Measurements from ENCODE around the gene CCL22. TPM values are rescaled to one million over a fixed set of nuclear protein-coding genes. Genes with fewer than 3 reads are reported as not detected.

Gene CCL22
- polyA plus RNA-seq, 2 of the 4 experiments (the other 2 are of a cell fraction), result not detected

DNA sequence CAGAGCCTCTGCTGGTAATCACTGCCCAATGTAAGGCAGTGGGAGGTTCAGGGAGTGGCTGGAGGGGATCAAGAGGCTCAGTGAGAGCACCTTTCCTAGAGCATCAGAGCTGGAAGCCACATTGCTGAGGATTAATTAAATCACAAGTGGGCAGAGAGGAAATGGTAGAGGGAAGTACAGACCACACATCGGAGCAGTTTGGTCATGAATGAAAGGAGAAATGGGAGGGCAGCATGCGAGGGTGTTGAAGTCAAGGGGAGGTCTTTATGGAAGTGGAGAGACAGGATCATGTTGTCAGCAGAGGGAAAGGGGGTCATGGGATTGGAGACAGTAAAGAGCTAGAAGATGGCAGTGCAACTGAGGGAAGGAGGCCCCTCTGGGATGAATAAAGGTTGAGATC is 48.3 kb downstream of the CCL22 start:
- Histone ChIP-seq H3K4me3 (no peak overlapping the region), H3K4me2 (no peak overlapping the region), H3K9me3 (no peaks in the 10 kb centered on the region), H3K27ac (no peak overlapping the region), H3K4me1 (no peaks in the 10 kb centered on the region)
- ATAC-seq, result no peak
- no peak for FAIRE-seq
- ChIA-PET CTCF (interaction anchor here (1.1 to 3.8 kb wide), 3 partner anchors 11 to 314 kb away, joined by 3 to 47 read pairs (median 4); partner anchors contain the start of gene CPNE2), POLR2A (no interaction called here)
- no peak for DNase-seq (ENCODE audit: low read depth in 1 of 2, low spot score in 1 of 2)
- no peak for TF ChIP-seq ZNF302 (CRISPR knock-in tag; IDR thresholded peaks at IDR 0.05)
- TF ChIP-seq, protein P1, sequence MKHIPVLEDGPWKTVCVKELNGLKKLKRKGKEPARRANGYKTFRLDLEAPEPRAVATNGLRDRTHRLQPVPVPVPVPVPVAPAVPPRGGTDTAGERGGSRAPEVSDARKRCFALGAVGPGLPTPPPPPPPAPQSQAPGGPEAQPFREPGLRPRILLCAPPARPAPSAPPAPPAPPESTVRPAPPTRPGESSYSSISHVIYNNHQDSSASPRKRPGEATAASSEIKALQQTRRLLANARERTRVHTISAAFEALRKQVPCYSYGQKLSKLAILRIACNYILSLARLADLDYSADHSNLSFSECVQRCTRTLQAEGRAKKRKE (CRISPR knock-in tag; IDR thresholded peaks at IDR 0.05; ENCODE audit: low read depth), result no peak
- no peak for TF ChIP-seq ZFP36 (IDR thresholded peaks at IDR 0.05; ENCODE audit: borderline replicate concordance, partially characterized antibody)
- TF ChIP-seq HDAC2 (IDR thresholded peaks at IDR 0.05), result no peak
- TF ChIP-seq, protein P2, sequence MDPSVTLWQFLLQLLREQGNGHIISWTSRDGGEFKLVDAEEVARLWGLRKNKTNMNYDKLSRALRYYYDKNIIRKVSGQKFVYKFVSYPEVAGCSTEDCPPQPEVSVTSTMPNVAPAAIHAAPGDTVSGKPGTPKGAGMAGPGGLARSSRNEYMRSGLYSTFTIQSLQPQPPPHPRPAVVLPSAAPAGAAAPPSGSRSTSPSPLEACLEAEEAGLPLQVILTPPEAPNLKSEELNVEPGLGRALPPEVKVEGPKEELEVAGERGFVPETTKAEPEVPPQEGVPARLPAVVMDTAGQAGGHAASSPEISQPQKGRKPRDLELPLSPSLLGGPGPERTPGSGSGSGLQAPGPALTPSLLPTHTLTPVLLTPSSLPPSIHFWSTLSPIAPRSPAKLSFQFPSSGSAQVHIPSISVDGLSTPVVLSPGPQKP (IDR thresholded peaks at IDR 0.05; ENCODE audit: low read depth, low read length), result no peak
- TF ChIP-seq PHF8 (IDR thresholded peaks at IDR 0.05; ENCODE audit: borderline replicate concordance, low read depth), result no peak
- TF ChIP-seq SMC3 (IDR thresholded peaks at IDR 0.05), result no peak
- TF ChIP-seq POLR2AphosphoS2 (conservative IDR thresholded peaks at IDR 0.05; ENCODE audit: low read length), result no peak
- TF ChIP-seq BHLHE40 (IDR thresholded peaks at IDR 0.05; ENCODE audit: low read depth, low read length), result no peak
- no peak for TF ChIP-seq EP300 (IDR thresholded peaks at IDR 0.05)
- no peak for TF ChIP-seq KDM1A (IDR thresholded peaks at IDR 0.05; ENCODE audit: low read depth)
- no peak for TF ChIP-seq CBX2 (IDR thresholded peaks at IDR 0.05; ENCODE audit: borderline replicate concordance, low read depth)
- TF ChIP-seq RARB (CRISPR knock-in tag; IDR thresholded peaks at IDR 0.05), result no peak
- no peak for TF ChIP-seq HOXB13 (CRISPR knock-in tag; IDR thresholded peaks at IDR 0.05; ENCODE audit: low read depth)
- TF ChIP-seq NPAS2 (CRISPR knock-in tag; IDR thresholded peaks at IDR 0.05; ENCODE audit: borderline replicate concordance), result no peak
- TF ChIP-seq POLR2A (IDR thresholded peaks at IDR 0.05; ENCODE audit: low read length), result no peak
- 74% methylated on average over 2 of the region's 2 CpGs for WGBS (ENCODE audit: missing lambda C conversion rate)

DNA sequence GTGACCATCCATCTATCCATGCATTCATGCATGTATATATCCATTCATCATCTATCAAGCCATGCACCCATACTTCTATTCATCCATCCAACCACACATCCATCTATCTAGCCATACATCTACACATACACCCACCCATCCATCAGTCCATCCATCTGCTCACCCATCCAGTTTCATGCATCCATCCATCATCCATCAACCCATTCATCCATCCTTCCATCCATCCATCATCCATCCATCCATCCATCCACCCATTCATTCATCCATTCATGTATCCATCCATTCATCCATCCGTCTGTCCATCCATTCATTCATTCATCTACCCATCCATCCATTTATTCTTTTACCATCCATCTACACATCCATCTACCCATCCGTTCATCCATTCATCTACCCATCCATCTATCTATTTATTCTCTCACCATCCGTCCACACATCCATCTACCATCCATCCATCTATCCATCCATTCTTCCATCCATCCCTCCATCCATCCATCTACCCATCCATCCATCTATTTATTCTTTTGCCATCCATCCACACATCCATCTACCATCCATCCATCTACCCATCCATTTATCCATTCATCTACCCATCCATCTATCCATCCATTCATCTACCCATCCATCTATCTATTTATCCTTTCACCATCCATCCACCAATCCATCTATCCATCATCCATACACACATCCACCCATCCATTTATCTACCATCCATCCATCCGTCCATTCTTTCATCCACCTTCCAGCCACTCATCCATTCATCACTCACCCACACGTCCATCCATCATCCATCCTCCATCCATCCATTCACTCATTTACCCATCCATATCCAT is 49.2 kb downstream of the CCL22 start:
- no peak overlapping the region for H3K4me3 ChIP-seq
- no peak overlapping the region for H3K4me2 ChIP-seq
- WGBS (ENCODE audit: missing lambda C conversion rate), result 57% methylated on average over 5 of the region's 5 CpGs
- DNase-seq (ENCODE audit: low read depth in 1 of 2, low spot score in 1 of 2) (no peak), FAIRE-seq (no peak), ATAC-seq (no peak)
- POLR2A ChIA-PET, result no interaction called here
- H3K9me3 ChIP-seq, result no peaks in the 10 kb centered on the region
- H3K27ac ChIP-seq, result no peak overlapping the region
- CTCF ChIA-PET, result interaction anchor here (1.4 to 3.8 kb wide), 3 partner anchors 10 to 103 kb away, joined by 4 to 47 read pairs (median 15); no protein-coding TSS in a partner anchor
- no peaks in the 10 kb centered on the region for H3K4me1 ChIP-seq
- TF ChIP-seq EHMT2 (IDR thresholded peaks at IDR 0.05; ENCODE audit: low read depth) (no peak; the same call in 1 of the 2 replicates), NFE2L2 (conservative IDR thresholded peaks at IDR 0.05; ENCODE audit: low read length) (no peak), NPAS2 (CRISPR knock-in tag; IDR thresholded peaks at IDR 0.05; ENCODE audit: borderline replicate concordance) (no peak), GATA3 (IDR thresholded peaks at IDR 0.05; ENCODE audit: borderline replicate concordance) (no peak), KDM1A (IDR thresholded peaks at IDR 0.05; ENCODE audit: low read depth) (no peak), EP300 (IDR thresholded peaks at IDR 0.05) (no peak), JUNB (IDR thresholded peaks at IDR 0.05) (no peak), HOXB5 (CRISPR knock-in tag; IDR thresholded peaks at IDR 0.05) (no peak), MAFK (IDR thresholded peaks at IDR 0.05; ENCODE audit: partially characterized antibody) (no peak), POLR2AphosphoS2 (conservative IDR thresholded peaks at IDR 0.05; ENCODE audit: low read length) (no peak), ZSCAN20 (CRISPR knock-in tag; IDR thresholded peaks at IDR 0.05) (no peak), KDM5A (IDR thresholded peaks at IDR 0.05) (no peak), TFCP2L1 (CRISPR knock-in tag; IDR thresholded peaks at IDR 0.05) (no peak), TP53 (CRISPR knock-in tag; IDR thresholded peaks at IDR 0.05) (no peak)
- TF ChIP-seq, protein P3, sequence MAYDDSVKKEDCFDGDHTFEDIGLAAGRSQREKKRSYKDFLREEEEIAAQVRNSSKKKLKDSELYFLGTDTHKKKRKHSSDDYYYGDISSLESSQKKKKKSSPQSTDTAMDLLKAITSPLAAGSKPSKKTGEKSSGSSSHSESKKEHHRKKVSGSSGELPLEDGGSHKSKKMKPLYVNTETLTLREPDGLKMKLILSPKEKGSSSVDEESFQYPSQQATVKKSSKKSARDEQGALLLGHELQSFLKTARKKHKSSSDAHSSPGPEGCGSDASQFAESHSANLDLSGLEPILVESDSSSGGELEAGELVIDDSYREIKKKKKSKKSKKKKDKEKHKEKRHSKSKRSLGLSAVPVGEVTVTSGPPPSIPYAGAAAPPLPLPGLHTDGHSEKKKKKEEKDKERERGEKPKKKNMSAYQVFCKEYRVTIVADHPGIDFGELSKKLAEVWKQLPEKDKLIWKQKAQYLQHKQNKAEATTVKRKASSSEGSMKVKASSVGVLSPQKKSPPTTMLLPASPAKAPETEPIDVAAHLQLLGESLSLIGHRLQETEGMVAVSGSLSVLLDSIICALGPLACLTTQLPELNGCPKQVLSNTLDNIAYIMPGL (CRISPR knock-in tag; IDR thresholded peaks at IDR 0.05; ENCODE audit: borderline replicate concordance), result no peak
- TF ChIP-seq, protein P4, sequence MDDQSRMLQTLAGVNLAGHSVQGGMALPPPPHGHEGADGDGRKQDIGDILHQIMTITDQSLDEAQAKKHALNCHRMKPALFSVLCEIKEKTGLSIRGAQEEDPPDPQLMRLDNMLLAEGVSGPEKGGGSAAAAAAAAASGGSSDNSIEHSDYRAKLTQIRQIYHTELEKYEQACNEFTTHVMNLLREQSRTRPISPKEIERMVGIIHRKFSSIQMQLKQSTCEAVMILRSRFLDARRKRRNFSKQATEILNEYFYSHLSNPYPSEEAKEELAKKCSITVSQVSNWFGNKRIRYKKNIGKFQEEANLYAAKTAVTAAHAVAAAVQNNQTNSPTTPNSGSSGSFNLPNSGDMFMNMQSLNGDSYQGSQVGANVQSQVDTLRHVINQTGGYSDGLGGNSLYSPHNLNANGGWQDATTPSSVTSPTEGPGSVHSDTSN (IDR thresholded peaks at IDR 0.05), result no peak
- TF ChIP-seq, protein P1 (CRISPR knock-in tag; IDR thresholded peaks at IDR 0.05; ENCODE audit: low read depth), result no peak
- TF ChIP-seq, protein P2 (IDR thresholded peaks at IDR 0.05; ENCODE audit: low read depth, low read length), result no peak

Data from A549 (cell line).